ENCODE measurements around the gene SRPK2. TPM values are rescaled to one million over a fixed set of nuclear protein-coding genes. Genes with fewer than 3 reads are reported as not detected.
"Not testable (repeated sequence)": the region's sequence is repeated elsewhere in the genome, so short reads cannot be mapped to it uniquely, and the experiment has no call there.

Gene SRPK2
- total RNA-seq, 1 donor from 2014 or later, result 59.2 TPM

DNA sequence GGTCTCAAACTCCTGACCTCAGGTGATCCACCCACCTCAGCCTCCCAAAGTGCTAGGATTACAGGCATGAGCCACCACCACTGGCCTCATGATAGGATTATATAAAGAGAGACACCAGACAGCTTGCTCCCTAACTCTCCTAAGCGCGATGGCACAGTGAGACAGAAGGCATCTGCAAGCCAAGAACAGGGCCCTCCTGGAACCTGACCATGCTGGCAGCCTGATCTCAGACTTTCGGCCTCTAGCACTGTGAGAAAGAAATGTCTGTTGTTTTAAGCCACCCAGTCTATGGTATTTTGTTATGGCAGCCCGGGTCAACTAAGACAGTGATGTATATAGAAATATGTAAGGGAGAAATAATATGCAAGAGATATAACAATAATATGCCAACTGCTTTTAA lies 51.2 kb downstream of the SRPK2 start:
- DNase-seq, result no peak

DNA sequence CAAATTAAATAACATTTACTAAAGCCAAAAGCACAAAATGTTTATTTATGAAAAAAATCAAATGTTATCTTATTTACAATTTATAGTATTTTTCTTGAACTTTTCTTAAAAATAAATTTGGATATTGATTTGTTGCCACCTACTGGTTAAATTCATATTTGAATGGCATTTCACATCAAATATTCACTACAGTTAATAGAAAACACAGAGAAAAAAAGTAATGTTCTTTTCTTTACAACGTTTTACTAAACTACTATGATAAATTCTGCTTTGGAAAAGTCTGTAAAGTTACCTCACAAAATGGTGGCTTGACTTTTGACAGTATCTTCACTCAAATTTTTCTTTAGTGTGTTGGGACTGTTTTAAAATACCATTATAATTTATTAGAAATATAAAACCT lies 52.7 kb downstream of the SRPK2 start:
- peak; percentile 40 for DNase-seq

DNA sequence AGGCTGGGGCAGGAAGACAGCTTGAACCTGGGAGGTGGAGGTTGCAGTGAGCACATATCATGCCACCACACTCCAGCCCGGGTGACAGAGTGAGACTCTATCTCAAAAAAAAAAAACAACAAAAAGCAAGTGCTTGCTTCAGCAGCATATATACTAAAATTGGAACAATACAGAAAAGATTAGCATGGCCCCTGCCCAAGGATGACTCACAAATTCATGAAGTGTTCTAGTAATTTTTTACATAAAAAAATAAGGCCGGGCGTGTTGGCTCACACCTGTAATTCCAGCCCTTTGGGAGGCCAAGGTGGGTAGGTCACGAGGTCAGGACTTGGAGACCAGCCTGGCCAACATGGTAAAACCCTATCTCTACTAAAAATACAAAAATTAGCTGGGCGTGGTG lies 56.1 kb downstream of the SRPK2 start:
- DNase-seq, result peak; percentile 56

DNA sequence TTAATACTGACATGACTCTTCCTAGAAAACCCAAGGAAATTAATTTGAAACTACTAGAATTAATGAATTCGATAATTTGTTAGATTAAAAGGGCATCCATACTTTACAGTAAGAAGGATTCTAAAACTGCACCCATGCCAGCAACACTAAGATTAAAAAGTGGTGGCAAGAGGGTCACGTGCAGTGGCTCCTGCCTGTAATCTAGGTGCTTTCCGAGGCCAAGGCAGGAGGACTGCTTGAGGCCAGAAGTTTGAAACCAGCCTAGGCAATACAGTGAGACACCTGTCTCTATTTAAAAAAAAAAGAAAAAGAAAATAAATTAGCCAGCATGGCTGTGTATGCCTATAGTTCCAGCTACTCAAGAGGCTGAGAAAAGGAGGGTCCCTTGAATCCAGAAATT lies 58.2 kb downstream of the SRPK2 start:
- DNase-seq, result no peak

DNA sequence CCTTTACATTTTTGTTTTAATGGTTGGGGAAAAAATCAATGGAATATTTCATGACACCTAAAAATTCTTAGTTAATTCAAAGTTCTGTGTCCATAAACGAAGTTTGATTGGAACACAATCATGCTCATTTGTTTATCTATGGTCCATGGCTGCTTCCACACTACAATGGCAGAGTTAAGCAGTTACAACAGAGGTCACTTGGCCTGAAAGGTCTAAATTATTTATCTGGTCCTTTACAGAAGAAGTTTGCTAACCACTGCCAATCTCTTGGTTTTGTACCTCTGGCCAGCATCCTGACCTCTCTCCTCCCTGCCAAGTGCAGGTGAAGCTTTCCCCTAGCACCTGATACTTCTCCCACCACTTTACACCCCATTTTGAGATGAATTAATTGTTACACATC lies 61.5 kb downstream of the SRPK2 start:
- DNase-seq, result no peak

DNA sequence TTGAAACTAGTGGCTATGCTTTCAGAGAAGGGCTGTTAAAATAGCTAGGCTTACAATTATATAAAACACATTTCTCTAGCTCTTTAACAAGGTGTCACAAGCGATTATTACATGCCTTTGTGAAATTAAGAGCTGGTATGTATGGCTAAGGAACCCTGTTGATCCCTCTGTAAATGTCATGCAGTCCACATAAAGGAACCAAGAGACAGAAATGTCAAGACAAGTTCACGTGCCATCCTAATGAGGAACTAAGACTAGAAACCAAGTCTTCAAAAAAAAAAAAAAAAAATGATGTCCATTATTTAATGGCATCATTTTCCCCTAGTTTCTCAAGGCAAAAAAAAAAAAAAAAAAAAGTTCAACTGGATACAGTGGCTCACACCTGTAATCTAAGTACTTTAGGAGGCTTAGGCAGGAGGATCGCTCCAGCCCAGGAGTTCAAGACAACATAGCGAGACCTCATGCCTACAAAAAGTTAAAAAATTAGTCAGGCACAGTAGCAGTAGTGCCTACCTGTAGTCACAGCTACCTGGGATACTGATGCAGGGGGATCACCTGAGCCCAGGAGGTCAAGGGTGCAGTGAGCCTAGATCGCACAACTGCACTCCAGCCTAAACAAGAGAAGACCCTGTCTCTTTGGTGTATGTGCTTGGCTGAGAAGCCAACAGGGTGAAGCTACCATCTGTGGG lies 63.4 kb downstream of the SRPK2 start:
- no peak for DNase-seq

DNA sequence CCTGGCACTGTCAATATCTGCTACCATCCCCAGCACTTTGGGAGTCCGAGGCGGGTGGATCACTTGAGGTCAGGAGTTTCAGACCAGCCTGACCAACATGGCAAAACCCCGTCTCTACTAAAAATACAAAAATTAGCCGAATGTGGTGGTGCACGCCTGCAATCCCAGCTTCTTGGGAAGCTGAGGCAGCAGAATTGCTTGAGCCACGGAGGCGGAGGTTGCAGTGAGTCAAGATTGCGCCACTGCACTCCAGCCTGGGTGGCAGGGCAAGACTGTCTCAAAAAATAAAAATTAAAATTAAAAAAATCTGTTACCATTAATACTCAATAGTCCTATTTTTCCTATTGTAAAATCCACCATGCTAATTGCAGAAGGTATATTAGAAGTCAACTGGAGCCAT lies 64.1 kb downstream of the SRPK2 start:
- DNase-seq, result not testable (repeated sequence)

DNA sequence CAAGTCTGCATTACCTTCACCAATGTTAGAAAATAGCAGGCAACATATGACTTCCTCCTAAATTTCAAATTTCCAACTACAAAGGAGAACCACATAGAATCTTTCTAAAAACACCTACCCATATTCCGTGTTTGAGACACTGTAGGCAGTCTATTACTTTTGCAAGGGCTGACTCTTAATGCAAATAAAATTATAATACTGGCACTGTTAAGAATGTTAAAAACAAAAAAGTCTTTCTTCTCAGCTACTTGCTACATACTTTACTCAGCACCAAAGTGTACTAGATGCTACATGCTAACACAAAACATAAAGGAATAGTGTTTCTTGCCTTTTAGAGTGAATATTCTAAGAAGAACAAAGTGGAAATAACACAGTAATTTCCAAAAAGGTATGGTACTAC lies 65.4 kb downstream of the SRPK2 start:
- no peak for DNase-seq

DNA sequence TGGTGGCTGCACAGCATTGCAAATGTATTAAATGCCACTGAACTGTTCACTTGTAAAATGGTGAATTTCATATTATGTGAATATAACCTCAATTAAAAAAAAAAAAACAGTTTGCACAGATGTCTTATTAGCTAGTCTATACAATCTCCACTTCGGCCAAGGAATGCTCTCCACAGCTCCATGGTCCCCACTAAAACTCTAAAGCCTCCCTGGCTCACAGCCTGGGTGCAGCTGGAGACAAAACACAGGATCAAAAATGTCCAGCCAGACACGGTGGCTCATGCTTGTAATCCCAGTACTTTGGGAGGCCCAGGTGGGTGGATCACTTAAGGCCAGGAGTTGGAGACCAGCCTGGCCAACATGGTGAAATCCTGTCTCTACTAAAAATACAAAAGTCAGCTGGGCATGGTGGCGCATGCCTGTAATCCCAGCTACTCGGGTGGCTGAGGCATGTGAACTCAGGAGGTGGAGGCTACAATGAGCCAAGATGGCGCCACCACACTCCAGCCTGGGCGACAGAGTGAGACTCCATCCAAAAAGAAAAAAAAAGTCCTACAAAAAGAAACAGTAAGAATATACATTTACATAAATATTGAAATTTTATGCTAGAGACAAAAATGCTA lies 66.0 kb downstream of the SRPK2 start:
- DNase-seq, result no peak

DNA sequence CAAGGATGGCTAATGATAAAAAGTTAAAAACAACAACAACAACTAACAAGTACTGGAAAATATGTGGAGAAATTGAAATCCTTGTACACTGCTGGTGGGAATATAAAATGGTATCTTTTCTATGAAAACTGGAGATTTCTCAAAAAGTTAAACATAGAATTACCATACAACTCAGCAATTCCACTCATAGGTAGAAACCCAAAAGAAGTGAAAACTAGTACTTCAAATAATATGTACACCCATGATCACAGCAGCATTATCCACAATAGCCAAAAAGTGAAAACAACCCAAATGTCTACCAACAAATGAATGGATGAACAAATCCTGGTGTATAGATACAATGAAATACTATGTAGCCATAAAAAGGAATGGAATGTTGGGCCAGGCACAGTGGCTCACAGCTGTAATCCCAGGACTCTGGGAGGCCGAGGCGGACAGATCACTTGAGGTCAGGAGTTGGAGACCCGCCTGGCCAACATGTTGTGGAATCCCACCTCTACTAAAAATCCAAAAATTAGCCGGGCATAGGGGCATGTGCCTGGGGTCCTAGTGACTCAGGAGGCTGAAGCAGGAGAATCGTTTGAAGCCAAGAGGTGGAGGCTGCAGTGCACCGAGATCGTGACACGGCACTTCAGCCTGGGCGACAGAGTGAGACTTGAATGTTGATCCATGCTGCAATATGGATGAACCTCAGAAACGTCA lies 66.8 kb downstream of the SRPK2 start:
- DNase-seq, result no peak

DNA sequence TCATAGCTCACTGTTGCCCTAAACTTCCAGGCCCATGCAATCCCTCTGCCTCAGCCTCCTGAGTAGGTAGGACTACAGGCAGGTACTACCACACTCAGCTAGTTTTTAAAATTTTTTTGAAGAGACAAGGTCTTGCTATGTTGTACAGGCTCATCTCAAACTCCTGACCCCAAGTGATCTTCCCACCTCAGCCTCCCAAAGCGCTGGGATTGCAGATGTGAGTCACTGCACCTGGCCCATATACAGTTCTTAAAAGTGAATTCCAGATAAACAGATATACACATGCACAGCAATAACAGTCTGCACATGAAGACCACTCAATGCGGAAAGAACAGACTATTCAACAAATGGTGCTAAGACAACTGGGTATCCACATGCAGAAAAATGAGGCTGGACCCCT lies 67.8 kb downstream of the SRPK2 start:
- DNase-seq, result no peak

DNA sequence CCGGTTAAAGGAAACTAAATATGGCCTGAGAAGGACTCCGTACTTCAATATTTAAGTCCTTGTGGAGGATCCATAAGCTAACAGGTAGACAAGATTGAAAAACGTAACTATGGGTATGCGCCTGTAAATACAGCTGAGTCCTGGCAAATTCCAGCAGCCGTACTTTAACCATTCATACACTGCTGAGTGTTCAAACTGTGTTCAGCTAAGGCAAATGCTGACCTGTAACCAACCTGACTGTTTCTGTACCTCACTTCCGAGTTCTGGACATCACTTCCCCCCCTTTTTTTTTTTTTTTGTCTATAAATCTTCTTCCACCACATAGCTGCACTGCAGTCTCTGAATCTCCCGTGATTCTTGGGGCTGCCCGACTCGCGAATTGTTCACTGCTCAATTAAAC lies 69.1 kb downstream of the SRPK2 start:
- DNase-seq, result no peak

DNA sequence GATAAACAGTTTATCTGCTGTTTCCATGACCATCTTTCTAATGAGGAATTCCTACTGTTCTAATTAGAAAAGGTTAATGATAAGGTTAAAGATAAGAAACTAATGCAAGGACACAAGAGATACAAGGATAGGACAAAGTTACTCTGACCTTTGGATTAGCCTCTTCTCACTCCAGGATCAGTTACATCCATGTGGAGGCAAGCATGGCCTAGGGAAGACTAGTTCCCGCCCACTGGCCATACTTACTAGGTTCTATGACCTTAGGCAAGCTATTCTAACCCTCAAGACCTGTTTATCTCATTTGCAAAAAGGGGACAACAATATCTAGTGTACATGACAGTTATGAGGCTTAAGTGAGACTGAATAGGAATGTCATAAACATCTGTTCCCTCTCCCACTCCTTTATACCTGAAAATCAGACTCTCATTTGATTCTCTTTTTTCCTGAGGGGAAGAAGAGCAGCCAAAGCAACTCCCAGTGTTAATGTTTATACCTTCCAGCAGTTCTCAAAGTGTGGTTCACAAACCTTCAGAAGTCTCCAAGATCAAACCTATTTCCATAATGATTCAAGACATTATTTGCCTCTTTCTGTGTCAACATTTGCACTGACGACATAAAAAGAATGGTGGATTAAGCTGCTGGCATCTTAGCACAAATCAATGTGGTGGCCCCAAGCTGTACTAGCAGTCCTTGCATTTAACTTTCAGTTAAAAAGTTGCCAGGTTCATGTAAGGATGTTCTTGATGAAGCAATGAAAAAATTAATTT lies 72.0 kb downstream of the SRPK2 start:
- DNase-seq, result no peak

DNA sequence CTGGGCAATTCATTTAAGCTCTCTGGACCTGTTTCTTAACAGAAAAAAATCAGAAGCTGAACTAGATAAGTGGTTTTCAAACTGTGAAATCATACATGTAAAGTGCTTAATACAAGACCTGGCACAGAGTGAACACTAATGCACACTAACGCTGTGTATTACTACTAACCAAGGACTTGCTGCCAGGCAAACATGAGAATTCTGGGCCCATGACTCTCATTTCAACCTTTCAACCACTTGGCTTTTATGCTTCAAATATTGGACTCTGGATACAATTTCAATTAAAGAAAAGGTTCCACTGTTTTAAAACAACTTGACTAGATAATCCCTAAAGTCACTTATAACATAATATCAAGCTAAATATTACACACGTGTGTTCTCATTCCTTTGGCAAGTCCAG lies 73.4 kb downstream of the SRPK2 start:
- DNase-seq, result no peak

DNA sequence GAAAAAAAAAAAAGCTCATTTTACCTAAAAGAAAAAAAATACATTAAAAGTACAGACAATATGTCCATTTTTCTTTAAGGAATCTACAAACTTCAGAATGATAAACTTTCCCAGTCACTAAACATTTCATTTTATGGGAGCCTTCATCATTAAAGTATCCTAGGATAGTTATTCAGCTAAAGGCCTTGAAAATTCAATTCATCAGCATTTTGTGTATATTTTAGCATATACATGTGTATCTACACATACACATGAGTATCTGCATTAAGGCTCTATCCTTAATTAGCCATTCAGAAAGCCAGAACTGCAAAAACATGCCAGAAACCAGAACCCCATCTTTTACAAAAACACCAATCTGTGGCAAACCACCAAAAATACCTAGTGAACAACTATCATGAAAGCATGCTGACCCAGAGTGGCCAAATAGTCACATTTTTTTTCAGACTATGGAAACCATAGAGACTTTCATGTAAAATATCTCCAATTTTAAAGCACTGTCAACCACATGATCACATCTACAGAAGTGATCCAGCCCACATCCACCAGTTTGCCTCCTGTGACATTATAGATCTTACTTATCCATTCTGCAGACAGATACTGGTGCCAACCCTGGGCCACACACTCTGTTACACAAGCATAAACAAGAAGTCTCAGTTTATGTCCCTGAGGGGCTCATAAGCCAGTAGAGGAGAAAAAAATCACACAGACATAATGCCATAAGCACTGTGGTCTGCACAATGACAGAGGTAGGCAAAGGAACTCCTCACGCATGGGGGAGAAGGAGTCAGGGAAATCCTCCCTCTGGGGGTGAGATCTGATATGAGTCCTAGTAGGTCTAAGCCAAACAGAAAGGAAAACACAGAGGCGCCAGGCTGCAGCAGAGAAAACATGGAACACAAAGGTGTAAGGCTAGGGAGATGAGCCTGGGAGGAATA lies 79.2 kb downstream of the SRPK2 start:
- DNase-seq, result no peak

DNA sequence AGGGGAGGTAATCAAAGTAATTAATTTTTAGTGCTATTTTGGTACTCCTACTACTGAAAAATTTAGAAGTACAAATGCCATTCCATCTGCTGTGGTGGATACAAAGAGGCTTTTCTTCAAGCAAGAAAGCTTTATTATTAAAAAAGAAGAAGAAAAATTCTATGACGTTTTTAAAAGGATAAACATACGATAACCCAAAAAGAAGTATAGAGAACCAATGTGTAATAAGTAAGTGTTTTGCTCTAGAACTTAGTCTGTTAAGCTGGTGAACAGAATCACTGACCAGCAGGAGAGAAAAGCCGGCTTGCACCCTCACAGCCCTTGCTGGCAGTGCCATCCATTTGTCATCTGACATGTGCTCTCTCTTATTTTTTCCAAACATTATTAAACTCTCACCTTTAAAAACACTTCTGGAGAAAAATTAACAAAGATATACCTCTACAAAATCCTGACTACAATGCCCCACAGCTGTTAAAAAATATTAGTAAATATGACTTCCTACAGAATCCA lies 81.5 kb downstream of the SRPK2 start:
- DNase-seq, result no peak

DNA sequence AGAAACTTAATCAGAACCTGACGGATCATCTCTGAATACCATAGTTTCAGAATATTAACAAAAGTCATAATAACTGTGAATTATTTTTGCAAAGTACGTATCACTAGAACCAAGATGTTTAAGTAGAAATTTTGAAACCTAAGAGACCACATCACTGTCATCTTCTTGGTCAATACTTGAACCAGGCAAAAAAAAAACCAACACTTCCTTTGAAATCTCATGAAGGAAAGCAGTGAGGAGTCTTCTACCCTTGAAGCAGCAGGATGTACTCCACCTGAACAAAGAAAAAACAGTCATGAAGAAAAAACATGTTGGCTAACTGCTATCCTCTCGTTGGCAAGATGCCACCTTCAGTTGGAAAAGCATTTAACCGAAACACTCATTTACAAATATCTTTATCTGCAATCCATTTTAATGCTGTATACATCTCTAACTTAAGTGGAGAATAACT lies 82.4 kb downstream of the SRPK2 start:
- peak; percentile 26 for DNase-seq

DNA sequence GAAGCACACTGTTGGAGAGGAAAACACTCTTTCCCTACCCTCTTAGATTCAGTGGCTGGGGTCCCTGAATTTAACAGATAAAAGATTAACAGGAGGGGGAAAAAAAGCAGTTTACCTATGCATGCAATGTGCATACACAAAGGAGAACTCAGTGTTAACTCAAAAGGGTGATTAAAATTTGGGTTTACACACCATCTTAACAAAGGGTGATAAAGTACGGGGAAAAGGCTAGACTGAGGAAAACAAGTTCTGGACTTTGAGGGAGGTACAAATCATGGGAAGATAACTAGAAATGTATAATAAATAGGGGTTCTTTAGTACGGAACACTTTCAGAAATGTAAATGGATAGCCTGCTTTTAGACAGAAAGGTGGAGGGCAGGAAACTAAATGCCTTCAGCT lies 83.1 kb downstream of the SRPK2 start:
- no peak for DNase-seq

DNA sequence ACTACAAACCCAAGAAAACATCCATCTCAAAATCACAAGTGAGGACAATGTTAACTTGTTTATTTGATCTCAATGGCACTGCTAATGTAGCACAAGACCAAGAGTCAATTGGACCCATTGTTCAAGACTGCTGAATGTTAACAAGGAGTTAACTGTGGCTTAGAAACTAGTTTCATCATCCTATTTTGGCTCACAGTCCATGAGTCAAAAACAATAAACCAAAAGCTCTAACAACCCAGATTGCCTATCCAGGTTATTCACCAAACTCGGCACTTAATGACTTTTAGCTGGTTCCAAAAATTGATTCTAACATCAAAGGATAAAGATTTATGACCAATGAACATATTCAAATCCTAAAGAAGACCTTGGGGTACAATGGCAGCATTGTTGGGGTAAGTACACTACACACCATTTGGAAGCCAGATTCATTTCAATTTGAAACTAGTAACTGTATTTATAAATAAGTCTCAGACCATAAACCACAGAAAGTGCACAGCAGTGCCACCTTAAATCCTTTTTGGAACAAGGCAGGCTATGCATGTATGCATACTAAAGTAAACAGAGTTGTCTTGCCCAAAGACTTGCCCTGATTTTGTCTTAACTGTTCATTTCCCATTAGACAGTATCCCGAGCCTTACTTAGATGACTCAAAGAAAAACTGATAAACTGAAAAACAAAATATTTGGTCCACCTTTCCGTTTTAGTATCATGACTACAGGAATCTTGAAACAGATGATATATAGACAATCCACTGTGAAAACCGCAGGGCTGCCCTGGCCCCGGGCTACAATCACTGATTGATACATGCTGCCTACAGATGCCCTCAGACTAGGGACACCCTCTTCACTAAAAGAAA lies 84.5 kb downstream of the SRPK2 start:
- DNase-seq, result no peak

DNA sequence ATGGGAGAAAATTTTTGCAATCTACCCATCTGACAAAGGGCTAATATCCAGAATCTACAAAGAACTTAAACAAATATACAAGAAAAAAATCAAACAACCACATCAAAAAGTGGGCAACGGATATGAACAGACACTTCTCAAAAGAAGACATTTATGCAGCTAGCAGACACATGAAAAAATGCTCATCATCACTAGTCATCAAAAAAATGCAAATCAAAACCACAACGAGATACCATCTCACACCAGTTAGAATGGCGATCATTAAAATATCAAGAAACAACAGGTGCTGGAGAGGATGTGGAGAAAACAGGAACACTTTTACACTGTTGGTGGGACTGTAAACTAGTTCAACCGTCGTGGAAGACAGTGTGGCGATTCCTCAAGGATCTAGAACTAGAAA lies 88.1 kb downstream of the SRPK2 start:
- DNase-seq, result not testable (repeated sequence)

DNA sequence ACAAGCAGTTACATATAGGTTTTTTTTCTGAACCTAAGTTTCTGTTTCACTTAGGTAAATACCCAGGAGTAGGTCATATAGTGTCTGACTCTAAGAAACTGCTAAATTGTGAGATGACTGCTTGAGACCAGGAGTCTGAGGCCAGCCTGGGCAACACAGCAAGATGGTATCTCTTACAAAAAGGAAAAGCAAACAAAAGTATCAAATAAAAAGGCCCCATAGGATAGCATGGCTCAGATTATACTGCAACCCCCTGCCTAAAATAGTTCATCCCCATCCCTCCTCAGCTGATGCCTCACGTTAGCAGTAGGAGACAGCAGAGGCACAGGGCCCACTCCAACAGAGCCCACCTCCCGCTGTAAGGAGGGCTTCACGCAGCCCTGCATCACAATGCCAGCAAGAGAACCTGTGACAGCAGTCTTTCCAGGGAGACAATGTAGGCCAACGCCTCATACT lies 90.3 kb downstream of the SRPK2 start:
- no peak for DNase-seq

All from dermis blood vessel endothelial cell (primary cell).